Stimulated activated naive CD8-positive, alpha-beta T cell treated with anti-CD3 and anti-CD28 coated beads, Interleukin-15, amount 100 ng/mL, for 72 hours (primary cell): ENCODE data around the gene MGMT.

Source experiments
- ATAC-seq: fragments of 150-1000 bp; cut with Tn5 transposase; 2 replicates; pipeline ENCODE4 v1.10.0; 2021; ENCODE audit warnings: mild to moderate bottlenecking, moderate library complexity
- DNase-seq, 2 donors: peaks; one replicate each; pipeline ENCODE4 v3.0.0; 2021 to 2022
- H3K27ac Mint-ChIP-seq, 2 donors: one replicate each; pipeline ENCODE4 v1.8.0; 2022; ENCODE audit warnings: mild to moderate bottlenecking in 2 of 2, mixed read lengths in 2 of 2, moderate library complexity in 2 of 2
- H3K27me3 Mint-ChIP-seq: one replicate; pipeline ENCODE4 v1.8.0; 2022; ENCODE audit warnings: mixed read lengths
- H3K4me1 Mint-ChIP-seq: one replicate; pipeline ENCODE4 v1.8.0; 2022; ENCODE audit warnings: mild to moderate bottlenecking, mixed read lengths
- H3K4me3 Mint-ChIP-seq, 2 donors: one replicate each; pipeline ENCODE4 v1.8.0; 2022; ENCODE audit warnings: mild to moderate bottlenecking in 2 of 2, mixed read lengths in 2 of 2, moderate library complexity in 1 of 2
- H3K9me3 Mint-ChIP-seq, 2 donors: one replicate each; pipeline ENCODE4 v1.8.0; 2022; ENCODE audit warnings: mixed read lengths in 2 of 2

Gene MGMT

DNA sequence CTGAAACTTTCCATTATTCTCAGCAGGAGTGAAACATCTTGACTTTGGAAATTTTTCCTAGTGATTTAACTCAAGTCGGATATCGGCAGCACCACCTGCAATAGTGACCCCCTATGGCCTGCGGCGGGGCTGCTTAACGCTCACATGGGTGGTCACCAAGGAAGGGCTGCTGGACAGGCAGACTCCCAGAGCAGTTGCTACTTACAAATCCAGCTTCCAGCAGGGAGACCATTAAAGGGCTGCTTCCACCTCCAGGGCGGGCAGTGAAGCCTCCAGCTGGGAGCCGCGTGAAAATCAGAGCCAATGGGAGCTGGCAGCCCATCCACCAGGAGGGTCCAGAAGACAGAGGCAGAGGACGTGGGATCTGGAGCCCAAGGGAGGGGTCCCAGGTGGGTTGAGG lies 122.5 kb downstream of the MGMT start:
- Mint-ChIP-seq H3K9me3 (peaks cover 32 to 76% of the 10 kb centered on the region in 2 donors), H3K27me3 (no peaks in the 10 kb centered on the region), H3K27ac (no peak overlapping the region), H3K4me1 (no peaks in the 10 kb centered on the region), H3K4me3 (no peak overlapping the region)
- no peak for DNase-seq
- no peak for ATAC-seq

DNA sequence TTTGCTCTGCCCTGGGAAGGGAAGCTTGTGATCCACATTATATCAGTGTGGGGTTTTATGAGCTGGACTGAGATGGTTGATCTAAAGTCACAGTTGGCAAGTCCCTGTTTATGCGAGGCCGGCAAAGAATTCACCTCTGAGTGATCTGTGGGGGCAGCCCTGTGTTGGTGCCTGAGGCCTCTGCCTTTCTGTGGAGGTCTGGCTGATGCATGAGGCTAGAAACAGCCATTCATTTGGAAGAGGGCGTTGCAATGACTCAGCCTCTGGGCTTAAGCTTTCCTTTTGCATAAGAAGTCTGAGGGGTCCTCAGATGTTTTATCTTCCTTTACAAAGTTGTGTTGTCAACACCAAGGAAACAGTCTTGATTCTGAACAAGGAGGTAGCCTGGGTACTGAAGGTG lies 126.9 kb downstream of the MGMT start:
- Mint-ChIP-seq H3K27ac (no peak overlapping the region), H3K27me3 (no peaks in the 10 kb centered on the region), H3K9me3 (peaks cover 27 to 66% of the 10 kb centered on the region in 2 donors), H3K4me3 (no peak overlapping the region), H3K4me1 (no peaks in the 10 kb centered on the region)
- ATAC-seq (no peak), DNase-seq (no peak)

DNA sequence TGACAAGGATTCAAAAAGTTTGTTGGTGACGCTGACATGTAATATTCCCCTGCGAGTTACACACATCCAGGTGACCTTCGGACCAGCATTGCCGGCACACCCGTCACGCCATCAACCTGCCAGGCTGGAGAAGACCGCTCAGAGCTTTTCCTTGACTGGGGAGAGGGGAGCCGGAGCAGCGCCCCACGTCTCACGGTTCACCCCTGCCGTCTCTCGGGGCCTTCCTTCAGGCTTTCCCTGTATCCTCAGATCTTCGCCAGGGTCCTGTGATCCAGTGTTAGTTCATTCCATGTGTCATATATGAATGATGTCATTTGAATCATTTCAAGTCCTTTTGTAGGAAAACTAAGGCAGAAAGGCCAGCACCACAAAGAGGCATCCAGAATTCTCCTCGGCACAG lies 127.8 kb downstream of the MGMT start:
- no peak for ATAC-seq
- Mint-ChIP-seq H3K4me1 (no peaks in the 10 kb centered on the region), H3K27me3 (no peaks in the 10 kb centered on the region), H3K9me3 (peaks cover 29 to 57% of the 10 kb centered on the region in 2 donors), H3K4me3 (no peak overlapping the region), H3K27ac (no peak overlapping the region)
- DNase-seq, result no peak

DNA sequence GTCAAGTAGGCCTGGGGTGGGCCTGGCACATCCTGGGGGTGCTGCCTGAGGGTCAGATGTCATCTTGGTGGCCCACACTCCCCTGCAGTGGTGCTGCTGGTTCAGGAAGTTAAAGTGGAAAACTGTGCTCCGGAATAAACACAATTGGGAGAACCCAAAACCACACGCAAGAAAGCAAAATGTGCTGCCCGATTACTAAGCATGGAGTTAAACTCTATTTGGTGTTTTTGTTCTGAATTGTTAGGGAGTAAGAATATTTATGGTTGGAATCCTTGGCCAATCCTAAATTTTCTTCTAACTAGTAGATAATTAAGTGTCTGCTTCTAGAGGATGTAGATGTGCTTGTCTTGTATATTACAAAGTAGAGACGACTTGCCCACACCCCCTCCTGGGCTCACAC lies 131.4 kb downstream of the MGMT start:
- no peak for DNase-seq

DNA sequence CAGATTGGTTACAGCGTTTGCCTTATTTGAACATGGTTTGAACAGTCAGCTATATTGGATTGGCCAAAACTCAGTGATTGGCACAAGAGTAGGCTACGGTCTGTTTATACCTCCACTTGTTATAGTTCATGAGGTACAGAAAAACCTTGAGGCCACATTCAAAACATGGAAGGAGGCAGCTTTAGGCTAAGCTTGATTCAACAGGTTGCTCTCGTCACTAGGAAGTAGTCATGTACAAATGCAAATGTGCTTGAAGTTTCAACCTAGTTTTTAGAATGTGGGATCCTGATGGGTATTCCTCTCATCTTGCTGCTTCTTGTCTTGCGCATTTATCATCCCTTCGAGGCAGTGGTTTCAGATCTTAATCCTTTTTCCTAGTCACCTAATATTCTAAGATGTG lies 132.1 kb downstream of the MGMT start:
- H3K9me3 Mint-ChIP-seq, result peaks cover 22 to 42% of the 10 kb centered on the region in 2 donors
- no peak for DNase-seq
- no peaks in the 10 kb centered on the region for H3K4me1 Mint-ChIP-seq
- no peaks in the 10 kb centered on the region for H3K27me3 Mint-ChIP-seq
- H3K4me3 Mint-ChIP-seq, result no peak overlapping the region
- H3K27ac Mint-ChIP-seq, result no peak overlapping the region
- ATAC-seq, result no peak

More for the DNA sequence above, 131.4 kb downstream of the MGMT start:
- no peaks in the 10 kb centered on the region for H3K4me1 Mint-ChIP-seq
- H3K27me3 Mint-ChIP-seq, result no peaks in the 10 kb centered on the region
- H3K9me3 Mint-ChIP-seq, result peaks cover 28 to 49% of the 10 kb centered on the region in 2 donors
- no peak for ATAC-seq
- H3K4me3 Mint-ChIP-seq, result no peak overlapping the region
- no peak overlapping the region for H3K27ac Mint-ChIP-seq

DNA sequence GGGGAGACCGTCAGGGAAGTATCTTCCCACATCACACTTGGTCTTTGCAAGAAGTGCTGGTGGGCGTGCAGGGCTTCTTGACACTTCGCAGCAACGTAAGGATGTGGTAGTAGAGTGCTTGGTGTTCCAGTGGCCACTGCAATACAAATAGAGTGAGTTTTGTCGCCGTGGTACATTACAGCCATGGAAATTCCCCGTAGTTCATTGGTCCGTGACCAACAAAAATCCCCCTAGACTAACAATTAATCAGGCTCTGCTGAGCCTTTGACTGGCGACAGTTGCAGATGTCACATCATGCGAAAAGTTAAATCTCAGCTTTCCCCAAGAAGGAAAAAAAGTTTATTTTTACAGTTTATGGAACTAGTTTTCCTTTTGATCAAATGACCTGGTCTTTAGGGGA lies 134.7 kb downstream of the MGMT start:
- ATAC-seq (no peak), DNase-seq (no peak)
- no peaks in the 10 kb centered on the region for H3K4me1 Mint-ChIP-seq
- H3K27ac Mint-ChIP-seq, result no peak overlapping the region
- H3K27me3 Mint-ChIP-seq, result no peaks in the 10 kb centered on the region
- peaks cover 16 to 35% of the 10 kb centered on the region in 2 donors for H3K9me3 Mint-ChIP-seq
- no peak overlapping the region for H3K4me3 Mint-ChIP-seq

DNA sequence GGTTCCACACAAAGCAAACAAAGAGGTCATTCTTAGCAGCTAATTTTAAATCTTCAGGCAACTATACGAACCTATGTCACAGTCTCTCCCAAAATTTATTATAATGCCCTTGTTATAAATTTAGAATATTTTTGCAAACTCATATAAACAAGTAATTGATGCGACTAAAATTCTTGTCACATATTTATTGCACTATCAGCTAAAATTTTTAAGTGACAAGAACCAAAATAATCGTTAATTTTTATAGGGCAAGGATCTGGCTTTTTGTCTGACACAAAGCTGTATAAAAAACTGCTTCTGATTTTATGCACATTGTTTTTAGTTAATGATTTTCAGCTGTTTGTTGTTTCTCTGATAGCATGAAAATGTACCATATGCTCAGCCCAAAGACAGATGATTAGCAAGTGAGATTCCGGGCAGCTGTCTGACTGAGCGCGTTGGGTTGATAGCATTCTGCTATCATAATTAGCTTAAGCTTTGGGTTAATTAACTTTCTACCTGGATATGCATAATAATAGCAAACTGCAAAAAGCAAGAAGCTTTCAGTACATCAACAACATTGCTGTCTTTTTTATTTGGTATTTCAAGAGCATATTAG lies 136.0 kb downstream of the MGMT start:
- DNase-seq (no peak), ATAC-seq (no peak)
- no peak overlapping the region for H3K4me3 Mint-ChIP-seq
- no peaks in the 10 kb centered on the region for H3K27me3 Mint-ChIP-seq
- H3K4me1 Mint-ChIP-seq, result no peaks in the 10 kb centered on the region
- H3K9me3 Mint-ChIP-seq, result peaks cover 8 to 25% of the 10 kb centered on the region in 2 donors
- H3K27ac Mint-ChIP-seq, result no peak overlapping the region

DNA sequence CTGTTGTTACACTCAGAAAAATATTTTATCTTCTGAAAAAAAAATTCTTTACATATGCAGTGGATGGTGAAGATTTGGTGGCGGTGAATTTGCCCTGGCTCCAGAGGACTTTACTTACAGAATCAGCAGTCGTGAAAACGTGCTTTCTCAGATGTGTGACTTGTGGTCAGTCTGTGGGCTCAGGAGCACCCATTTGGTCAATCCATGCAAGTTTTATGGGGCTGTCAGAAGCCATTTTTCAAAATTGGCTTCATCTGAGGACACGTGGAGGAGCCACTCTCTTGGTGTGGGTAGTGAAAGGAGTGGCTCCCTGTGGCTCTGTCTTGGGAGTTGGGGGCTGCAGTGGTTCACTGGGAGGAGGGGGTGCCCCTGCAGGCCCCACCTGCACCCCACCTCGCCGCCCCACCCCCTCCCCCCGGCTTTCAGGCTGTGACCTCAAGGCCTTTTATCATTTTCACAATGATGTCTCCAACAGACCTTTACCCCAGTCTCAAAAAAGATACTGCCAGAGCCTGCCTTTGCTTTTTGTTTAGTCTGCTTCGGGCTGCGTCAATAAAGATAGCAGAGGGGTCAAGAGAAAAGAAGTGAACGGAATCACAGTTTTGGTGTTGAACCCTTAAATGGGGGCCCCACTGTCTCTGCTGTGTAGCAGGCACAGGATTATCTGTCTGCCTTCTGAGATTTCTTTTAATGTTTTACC lies 137.4 kb downstream of the MGMT start:
- no peak for ATAC-seq
- DNase-seq, result no peak
- Mint-ChIP-seq H3K4me3 (no peak overlapping the region), H3K4me1 (no peaks in the 10 kb centered on the region), H3K27ac (no peak overlapping the region), H3K9me3 (peaks cover 3 to 26% of the 10 kb centered on the region in 2 donors), H3K27me3 (no peaks in the 10 kb centered on the region)

DNA sequence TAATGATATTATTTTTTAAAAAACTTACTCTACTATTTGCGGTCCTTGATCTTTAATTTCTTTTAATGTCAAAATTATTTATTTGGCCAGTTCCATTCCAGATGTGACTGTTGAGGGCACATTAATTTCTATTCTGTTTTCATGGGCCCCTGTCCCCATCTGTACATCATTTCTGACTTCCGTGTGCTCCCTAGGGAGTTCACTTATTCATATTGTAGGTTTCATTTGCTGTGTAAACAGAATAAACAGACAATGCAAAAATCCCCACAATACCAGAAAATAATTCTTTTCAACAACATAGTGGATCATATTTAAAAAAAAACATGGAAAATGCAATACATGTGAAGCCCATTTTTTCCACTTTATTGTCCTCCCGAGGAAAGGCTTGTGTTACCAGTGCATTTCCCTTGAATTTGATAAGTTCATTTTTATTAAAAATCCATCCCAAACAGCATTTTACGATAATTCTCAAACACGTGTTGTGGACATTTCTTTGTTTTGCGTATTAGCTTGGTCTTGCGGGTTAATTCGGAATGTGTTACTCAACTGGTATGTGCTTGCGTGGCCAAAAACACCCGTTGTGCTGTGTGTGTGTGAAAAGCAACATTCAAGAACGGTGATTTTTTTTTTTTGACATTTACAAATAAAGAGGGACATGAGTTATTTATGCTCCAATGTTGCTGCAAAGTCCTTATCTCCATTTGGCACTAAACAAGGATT lies 138.4 kb downstream of the MGMT start:
- peaks cover 0 to 35% of the 10 kb centered on the region in 2 donors for H3K9me3 Mint-ChIP-seq
- H3K27me3 Mint-ChIP-seq, result no peaks in the 10 kb centered on the region
- no peak overlapping the region for H3K4me3 Mint-ChIP-seq
- H3K27ac Mint-ChIP-seq, result no peak overlapping the region
- no peaks in the 10 kb centered on the region for H3K4me1 Mint-ChIP-seq
- DNase-seq (no peak), ATAC-seq (no peak)

DNA sequence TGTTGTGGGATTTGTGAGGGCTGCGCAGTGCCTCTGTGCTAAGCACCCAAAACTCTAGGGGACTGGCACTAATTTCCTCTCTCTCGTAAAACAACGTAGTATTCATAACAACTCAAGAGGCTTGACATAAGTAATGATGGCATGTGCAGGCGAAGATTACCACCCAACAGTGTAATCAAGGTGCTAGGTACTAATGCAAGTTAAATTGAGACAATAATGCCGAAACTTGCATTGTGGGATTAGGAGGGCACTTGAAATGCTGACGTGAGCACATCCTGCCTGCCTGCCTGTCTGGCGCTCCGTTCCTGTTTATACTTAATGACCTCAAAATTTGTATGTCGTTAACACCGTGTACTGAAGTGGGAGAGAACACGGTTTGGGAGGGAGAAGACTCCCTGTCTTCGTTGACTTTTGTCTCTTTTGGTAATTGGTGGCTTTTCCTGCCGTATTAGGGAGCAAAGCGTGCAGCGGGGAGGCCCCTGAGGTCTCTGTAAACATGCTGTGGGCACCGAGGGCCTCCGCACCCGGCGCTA lies 139.0 kb downstream of the MGMT start:
- Mint-ChIP-seq H3K4me3 (no peak overlapping the region), H3K9me3 (peaks cover 0 to 42% of the 10 kb centered on the region in 2 donors), H3K27me3 (no peaks in the 10 kb centered on the region), H3K4me1 (no peaks in the 10 kb centered on the region), H3K27ac (no peak overlapping the region)
- no peak for ATAC-seq
- no peak for DNase-seq

DNA sequence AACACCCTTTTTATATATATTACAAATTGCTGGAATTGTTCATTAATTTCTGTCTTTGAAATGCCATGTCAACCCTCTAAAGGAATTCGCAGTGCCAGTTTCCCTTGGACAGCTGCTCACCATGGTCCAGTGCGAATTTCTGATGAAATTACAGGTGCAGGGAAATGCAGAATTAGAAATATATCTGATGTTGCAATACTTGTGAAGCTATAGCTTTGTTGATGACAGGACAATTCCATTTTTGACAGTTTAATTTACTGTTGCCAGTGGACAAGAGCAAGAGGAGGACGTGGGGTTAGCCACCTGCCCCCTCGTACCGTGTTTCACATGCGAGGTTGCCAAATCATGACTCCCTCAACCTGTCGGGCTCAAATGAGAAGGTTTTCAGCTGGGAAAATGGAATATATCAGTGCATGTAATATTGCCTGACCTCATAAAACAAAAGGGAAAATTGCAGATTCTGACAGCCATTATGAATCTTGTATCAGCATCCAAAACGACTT lies 140.6 kb downstream of the MGMT start:
- DNase-seq, result no peak
- Mint-ChIP-seq H3K9me3 (peaks cover 0 to 46% of the 10 kb centered on the region in 2 donors), H3K27me3 (no peaks in the 10 kb centered on the region), H3K4me1 (no peaks in the 10 kb centered on the region), H3K4me3 (no peak overlapping the region), H3K27ac (no peak overlapping the region)
- no peak for ATAC-seq

DNA sequence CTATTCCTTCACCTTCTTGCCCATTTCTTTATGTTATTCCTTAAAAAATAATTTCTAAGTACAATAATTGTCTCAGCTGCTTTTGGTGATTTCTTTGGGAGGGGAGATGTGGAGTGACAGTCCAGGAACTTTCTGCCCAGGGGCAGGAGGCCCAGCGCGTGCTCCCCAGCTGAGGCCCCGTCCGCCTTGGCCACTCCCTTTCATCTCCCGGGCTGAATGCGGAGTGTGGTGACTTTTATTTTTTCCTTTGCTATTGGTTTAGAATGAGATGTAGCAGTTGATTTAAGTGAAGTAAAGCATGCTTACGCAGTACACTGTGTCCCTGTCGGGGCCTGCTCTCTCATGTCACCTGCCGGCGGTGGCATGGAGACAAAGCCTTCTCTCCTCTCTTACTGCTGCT lies 141.6 kb downstream of the MGMT start:
- Mint-ChIP-seq H3K4me3 (no peak overlapping the region), H3K27ac (no peak overlapping the region), H3K4me1 (no peaks in the 10 kb centered on the region), H3K27me3 (no peaks in the 10 kb centered on the region), H3K9me3 (peaks cover 0 to 46% of the 10 kb centered on the region in 2 donors)
- no peak for DNase-seq
- no peak for ATAC-seq

DNA sequence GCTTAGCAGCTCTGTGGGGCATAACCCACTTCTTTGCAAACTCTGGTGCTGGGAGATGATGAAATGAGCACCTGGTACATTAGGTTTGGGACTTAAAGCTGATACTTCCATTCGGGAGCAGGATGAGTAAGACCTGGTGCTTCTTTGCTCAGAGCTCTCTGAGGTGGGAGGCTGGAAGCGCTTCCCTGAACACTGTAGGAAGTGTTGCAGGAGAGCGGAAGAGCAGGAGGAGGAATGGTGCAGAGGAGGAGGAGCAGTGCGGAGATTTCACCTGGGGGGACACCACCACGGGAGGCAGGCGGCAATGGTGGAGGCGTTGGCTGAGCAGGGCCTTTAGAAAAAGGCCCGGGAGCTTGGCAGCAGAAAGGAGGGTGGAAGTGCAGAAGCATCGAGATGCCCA lies 142.5 kb downstream of the MGMT start:
- Mint-ChIP-seq H3K27me3 (no peaks in the 10 kb centered on the region), H3K4me1 (no peaks in the 10 kb centered on the region), H3K9me3 (peaks cover 0 to 46% of the 10 kb centered on the region in 2 donors), H3K4me3 (no peak overlapping the region), H3K27ac (peak overlapping the region in 1 of 2 donors; percentile 91)
- DNase-seq (no peak), ATAC-seq (no peak)

DNA sequence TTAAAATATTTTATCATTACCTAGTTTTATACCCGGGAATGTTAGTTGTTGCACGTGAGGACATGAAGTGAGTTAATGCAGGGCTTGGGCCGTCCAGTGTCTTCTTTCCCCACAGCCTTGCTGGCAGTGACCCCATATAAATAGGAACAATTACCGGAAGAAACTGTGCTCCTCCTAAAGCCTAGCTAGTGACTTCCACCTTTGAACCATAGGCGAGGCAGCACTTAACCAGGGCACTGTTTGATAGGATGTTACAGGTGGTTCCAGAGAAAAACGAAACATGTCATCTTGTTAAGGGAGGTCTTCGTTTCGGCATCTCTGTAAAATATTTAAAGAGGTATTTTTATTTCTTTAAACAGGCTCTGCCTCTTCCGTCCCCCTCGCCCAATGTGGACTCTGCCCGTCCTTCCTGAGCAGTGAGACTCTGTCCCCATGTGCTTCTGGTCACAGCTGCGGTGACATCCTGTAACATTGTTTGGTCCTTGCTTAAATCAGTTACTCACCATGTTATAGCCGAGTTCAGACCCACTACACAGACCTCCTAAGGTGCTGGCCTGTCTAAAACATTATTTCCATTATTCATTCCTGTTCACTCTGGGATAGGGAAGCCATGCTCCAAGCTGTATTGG lies 145.6 kb downstream of the MGMT start:
- Mint-ChIP-seq H3K27ac (no peak overlapping the region), H3K9me3 (peaks cover 12 to 62% of the 10 kb centered on the region in 2 donors), H3K4me1 (no peaks in the 10 kb centered on the region), H3K27me3 (no peaks in the 10 kb centered on the region), H3K4me3 (no peak overlapping the region)
- ATAC-seq, result no peak
- no peak for DNase-seq

DNA sequence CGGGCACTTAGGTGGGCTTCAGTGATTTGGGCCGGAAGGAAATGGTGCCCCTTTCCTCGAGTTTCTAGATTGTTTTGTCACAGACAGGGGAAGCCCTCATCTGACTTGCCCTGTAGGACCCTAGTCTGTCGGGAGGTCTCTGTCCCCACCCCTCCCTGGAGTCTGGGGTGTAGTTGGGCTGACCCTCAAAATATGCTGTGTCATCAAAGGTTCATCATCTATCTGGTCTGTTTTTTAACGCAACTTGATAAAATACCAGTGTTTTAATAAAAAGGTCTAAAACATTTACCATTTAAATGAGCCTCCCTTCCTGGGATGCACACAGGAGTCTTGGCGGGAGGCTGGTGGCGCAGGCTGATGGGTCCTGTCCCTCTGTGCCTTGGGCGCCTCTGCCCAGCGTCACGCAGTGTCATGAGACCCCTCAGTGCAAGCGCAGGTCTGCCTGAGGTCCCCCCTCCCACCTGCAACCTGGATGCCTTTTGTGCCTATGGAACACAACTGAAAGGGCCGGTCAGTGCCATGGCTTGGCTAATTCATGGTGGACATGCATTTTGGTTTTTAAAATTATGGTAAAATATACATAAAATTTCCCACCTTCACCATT lies 146.4 kb downstream of the MGMT start:
- no peak for ATAC-seq
- H3K27ac Mint-ChIP-seq, result peak overlapping the region in 1 of 2 donors; percentile 12
- H3K27me3 Mint-ChIP-seq, result no peaks in the 10 kb centered on the region
- H3K9me3 Mint-ChIP-seq, result peaks cover 12 to 71% of the 10 kb centered on the region in 2 donors
- DNase-seq, result no peak
- no peak overlapping the region for H3K4me3 Mint-ChIP-seq
- no peaks in the 10 kb centered on the region for H3K4me1 Mint-ChIP-seq
